Measurements from ENCODE around the gene WASF1.

GRCh38 chr6:110170081-110170480, 9.4 kb downstream of the WASF1 start:
- no peak for TF ChIP-seq GATA3 (IDR thresholded peaks at IDR 0.05; ENCODE audit: low read depth, low read length)
- no peak for TF ChIP-seq GATA2 (IDR thresholded peaks at IDR 0.05; ENCODE audit: low read depth, low read length)

All from SH-SY5Y (cell line).